ENCODE results near the gene ANKRD31.
"Not testable (repeated sequence)": the region's sequence is repeated elsewhere in the genome, so short reads cannot be mapped to it uniquely, and the experiment has no call there.

ANKRD31 gene

DNA sequence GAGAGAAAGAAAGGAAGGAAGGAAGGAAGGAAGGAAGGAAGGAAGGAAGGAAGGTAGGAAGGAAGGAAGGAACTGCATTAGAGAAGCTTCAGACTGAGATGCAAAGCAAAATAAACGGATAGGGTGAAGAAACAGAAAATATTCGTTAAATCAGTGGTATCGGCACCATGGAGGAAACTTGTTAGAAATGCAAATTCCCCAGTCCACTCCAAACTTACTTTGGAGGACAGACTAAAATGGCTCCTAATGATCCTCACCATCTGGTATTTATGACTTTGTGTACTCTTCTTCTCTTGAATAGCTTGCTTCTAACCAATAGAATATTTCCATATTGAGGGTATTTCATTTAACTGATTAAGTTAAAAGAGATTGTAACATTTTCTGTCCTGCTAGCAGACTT lies 96.4 kb downstream of the ANKRD31 start:
- DNase-seq (ENCODE audit: low read depth) = no peak

DNA sequence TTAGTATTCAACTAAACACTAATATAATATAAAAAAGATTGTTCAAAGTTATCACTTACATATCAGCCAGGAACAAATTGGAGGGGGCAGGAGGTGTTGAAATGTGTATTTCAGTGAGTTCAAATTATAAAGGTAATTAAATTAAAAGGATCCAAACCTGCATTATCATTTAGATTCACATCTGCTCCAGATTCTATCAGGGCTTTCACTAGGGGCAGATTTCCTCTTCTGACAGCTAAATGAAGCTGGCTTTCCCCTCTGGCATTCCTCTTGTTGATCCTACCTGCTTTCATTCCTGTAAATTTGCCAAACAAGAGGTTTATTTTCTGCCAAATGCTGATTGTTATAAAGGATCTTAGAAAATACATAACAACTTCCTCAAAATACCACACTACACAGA lies 98.0 kb downstream of the ANKRD31 start:
- no peak for DNase-seq (ENCODE audit: low read depth)

DNA sequence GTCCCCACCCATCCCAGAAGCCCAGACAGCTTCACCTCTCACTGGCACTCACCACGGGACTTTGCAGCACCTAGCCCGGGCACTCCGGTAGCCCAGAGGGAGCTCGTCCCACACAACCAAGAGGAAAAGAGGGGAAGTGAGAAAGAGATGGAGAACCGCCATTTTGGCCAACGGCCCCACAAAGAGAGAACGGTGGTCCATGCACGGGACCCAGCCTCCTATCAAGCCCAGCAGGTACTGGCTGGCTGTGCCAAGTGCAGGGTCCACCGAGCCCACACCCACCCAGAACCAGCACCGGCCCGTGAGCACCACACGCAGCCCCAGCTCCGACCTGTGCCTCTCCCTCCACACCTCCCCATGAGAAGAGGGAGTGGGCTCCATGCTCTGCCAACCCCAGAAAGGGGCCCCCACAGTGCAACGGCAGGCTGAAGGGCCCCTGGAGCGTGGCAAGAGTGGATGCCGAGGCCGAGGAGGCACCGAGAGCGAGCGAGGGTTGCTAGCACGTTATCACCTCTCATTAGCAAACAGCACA lies 105.8 kb downstream of the ANKRD31 start:
- DNase-seq (ENCODE audit: low read depth) = no peak

DNA sequence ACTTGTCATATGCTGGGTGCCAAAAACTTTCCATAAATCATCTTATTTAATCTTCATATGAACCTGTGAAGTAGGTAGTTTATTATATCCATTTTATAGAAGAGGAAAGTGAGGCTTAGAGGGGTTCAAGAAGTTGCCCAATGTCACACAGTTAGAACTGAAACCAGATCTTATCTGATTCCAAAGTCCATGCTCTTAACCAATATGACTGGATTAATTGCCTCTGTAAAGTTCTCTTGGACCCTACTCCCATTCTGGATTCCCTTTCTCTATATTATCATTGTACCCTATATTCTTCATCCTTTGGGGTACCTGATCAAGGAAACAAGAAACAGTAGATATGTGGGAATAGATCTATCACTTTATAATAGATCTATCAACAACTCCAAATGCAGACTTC lies 119.8 kb downstream of the ANKRD31 start:
- DNase-seq (ENCODE audit: low read depth) = no peak

DNA sequence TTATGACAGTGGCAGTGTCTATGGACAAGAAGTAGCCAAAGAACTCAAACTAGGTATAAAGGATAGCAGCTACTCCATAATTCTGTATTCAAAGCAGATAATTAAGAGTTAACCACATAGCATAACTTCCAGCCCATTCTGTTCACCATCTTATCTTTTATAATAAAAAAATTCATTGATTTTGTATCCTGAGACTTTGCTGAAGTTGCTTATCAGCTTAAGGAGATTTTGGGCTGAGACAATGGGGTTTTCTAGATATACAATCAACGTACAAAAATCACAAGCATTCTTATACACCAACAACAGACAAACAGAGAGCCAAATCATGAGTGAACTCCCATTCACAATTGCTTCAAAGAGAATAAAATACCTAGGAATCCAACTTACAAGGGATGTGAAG lies 122.4 kb downstream of the ANKRD31 start:
- not testable (repeated sequence) for DNase-seq (ENCODE audit: low read depth)

DNA sequence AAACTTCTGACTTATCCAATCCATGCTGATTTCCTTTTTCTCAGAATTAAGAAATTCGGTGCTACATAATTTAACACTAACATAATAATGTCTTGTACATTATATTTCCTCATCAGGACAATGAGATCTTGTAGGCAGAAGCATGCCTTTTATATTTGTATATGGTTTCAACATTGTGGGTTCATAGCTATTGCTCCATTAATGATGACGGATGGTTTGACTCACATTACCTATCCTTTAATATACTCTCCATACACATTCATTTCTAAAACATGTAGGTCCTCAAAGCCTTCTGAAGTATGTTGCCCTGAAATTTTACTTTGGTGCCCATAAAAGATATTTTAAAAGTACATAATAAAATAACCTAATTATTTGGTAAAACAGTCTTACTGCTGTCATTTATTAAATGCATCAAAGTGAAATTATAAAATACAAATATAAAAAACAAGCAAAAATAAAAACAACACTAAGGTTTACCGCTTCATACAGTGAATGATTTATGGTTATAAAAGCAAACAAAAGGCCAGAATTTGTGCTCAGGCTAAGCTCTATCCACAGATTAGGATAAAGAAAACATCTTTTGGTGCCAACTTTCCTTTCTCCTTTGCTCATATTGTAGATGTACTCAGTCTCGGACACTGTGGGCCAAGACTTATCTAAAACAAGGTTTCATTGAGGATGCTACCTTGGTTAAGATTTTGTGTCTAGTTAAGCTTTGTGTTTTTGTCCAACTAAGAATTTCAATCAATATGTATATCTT lies 123.1 kb downstream of the ANKRD31 start:
- no peak for DNase-seq (ENCODE audit: low read depth)

DNA sequence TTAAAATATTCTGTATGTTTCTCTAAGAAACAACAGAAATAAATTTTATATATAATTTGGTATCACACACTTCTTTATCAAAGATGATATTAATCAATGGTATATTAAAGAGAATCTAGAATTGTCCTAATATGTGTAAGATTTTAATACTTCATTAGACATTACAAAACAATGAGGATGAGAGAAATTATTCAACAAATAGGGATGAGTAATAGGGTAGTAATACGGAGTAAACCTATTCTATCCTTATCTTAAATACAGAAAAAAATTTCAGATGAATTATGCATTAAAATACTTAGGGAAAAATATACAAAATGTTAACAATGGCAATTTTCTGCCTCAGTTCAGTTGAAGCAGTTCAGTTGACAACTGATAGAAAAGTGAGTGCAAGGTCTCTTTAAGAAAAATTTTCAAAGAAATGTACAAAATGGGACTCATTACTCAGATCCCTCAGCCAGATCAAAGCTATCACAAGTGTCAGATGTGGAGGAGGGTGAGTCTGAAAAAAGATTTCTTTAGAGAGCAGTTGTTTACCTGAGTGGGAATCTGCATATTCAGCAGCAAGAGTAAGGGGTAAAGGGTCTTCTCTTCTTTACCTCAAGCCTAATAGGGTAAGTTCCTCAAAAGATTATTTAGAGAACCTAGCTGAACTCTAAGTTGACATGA lies 127.6 kb downstream of the ANKRD31 start:
- no peak for DNase-seq (ENCODE audit: low read depth)

DNA sequence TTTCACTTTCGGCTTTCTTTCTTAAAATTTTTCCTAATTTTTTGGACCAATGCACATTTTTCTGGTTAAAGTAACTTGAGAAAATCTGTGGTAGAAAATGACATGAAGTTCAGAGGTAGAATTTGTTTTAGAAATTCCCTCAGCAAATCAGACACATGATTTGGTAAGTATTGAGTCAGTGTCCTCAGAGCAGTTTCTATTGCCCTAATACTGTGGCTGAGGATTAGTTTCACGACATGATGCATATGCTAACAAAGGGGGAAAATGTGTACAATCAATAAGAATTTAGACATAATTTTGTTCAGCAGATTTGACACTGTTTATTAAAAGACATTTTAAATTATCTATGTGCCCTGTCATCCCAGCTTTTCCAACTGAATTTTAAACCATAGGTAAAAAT lies 128.2 kb downstream of the ANKRD31 start:
- DNase-seq (ENCODE audit: low read depth) = no peak

DNA sequence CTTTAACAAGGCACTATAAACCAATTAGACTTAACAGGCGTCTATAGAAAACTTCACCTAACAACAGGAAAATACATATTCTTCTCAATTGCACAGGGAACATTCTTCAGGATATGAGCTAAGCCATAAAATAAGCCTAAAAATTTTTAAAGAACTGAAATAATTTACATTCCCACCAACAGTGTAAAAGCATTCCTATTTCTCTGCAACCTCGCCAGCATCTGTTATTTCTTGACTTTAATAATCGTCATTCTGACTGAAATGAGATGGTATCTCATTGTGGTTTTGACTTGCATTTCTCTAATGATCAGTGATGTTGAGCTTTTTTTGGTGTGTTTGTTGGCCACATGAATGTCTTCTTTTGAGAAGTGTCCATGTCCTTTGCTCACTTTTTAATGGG lies 140.7 kb downstream of the ANKRD31 start:
- DNase-seq (ENCODE audit: low read depth) = not testable (repeated sequence)

DNA sequence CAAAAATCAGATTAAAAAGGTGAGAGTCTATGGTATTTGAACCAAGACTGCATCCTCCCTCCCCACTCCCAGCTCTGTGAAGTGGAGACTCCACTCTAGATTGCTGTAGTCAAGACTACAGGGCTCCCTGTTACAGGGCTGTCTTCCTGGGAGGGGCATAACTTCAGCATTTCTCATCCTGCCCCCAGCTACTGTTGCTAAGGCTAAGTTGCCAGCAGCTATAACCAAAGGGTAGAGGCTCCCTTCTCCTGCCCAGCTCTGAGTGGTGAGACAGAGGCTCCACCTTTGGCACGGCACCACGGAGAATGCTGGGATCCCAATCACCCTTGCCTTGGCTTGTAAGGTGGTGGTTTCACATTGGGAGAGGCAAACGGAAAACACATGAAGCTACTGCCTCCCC lies 145.1 kb downstream of the ANKRD31 start:
- DNase-seq (ENCODE audit: low read depth) = no peak

DNA sequence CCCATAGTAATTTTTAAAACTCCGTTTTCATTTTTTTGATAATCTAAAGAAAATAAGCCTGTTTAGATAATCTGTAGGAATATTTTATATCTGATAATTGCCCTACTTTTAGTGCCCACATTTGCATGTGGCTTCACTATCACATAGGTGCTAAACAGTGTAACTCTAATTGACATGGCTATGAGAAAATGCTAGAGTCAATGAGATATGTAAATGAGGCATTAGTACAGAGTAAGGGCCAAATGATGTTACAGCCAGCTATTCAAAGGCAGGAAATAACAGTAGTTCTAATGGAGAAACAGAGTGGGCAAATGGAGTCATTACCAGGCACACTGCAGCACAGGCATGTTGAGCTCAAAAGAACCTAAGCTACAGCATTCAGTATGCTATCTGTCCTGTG lies 147.0 kb downstream of the ANKRD31 start:
- DNase-seq (ENCODE audit: low read depth) = no peak

DNA sequence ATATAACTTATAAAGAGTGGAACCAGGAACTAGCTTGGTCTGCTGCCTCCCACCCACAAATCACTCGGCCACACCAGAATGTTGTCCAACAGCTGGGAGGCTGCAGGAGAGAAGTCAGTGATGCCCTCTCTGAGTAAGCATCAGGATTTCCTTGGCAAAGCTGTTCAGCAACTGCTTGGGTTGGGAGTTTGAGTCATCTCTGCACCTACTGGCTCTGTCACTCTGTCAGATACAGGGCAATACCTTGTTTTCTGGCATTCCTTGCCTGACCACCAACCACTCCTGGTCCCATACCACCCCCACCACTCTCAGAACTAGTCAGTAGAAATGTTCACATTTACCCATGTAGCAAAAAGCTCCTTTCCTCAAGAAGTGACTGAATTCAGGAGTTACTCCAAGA lies 147.5 kb downstream of the ANKRD31 start:
- no peak for DNase-seq (ENCODE audit: low read depth)

DNA sequence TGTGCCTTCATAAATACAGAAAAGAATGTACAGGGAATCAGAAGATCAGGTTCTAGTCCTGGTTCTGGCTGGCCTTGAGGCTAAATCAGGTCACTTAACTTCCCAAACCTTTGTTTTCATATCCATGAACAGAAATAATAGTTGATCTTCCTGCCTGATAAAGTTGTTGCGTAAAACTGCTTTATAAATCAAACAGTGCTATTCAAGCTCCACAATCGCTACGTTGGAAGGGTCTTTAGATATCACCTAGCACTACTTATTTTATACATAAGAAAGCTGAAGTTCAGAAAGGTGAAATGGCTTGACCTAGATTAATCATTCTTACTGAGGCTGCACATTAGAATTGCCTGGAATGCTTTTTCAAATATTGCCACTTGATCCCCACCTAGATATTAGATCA lies 148.0 kb downstream of the ANKRD31 start:
- no peak for DNase-seq (ENCODE audit: low read depth)

DNA sequence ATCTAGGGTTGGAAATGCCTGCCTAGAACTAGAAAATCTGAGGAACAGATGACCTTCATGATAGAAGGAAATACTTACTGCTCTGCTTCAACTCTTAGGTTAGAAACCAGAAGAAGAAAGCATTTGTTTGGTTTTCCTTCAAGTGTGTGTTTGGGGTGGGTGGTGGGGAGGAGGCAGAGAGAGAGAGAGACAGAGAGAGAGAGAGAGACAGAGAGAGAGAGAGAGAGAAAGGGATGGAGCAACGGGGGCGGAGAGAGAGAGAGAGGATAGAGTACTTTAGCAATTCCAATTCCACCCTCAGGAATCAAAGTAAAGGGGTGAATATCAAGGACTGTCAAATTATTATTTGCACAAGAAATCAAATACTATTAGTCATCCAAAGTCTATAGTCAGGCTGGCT lies 155.2 kb downstream of the ANKRD31 start:
- no peak for DNase-seq (ENCODE audit: low read depth)

DNA sequence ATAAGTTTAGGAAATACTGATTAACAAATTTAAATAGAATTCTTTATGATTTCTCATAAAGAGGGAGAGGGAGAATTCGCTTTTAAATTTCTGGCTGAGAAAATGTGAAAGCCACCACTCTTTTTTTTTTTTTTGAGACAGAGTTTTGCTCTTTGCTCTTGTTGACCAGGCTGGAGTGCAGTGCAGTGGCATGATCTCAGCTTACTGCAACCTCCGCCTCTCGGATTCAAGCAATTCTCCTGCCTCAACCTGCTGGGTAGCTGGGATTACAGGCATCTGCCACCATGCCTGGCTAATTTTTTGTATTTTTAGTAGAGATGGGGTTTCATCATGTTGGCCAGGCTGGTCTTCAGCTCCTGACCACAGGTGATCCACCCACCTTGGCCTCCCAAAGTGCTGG lies 157.3 kb downstream of the ANKRD31 start:
- DNase-seq (ENCODE audit: low read depth) = not testable (repeated sequence)

DNA sequence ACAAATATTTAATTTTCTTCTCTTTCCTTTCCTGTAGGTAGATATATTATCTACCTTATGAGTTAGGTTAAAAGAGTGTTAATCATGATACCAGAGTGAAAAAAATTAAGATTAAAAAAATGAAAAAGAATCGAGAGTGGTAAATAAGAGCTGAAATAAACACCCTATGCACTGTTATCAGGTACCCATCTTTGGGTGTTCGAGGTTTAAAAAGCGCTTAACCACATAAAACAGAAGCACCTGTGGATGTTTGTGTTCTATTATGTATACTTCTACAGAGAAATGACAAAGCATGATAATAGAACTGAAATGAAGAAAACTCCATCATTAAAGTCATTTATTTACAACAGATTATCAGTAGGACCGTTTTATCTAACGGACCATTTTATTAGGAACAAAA lies 158.7 kb downstream of the ANKRD31 start:
- peak; percentile 17 for DNase-seq (ENCODE audit: low read depth)

DNA sequence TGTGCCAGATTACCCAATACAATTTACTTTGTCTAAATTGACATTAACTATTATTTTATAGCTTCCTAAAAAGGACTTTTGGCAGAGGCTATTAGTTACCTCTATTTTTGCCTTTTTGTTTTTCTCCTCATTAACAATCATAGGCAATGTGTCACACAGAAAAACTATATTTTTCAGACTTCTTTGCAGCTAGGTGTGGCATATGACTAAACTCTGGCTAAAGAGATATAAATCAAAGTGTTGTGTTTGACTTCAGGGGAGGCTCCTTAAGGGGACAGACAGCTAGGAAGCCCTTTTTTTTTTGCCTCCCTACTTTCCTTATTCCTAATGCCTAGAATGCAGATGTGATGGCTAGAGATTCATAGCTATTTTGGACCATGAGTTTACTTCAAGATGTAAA lies 164.6 kb downstream of the ANKRD31 start:
- DNase-seq (ENCODE audit: low read depth) = no peak

DNA sequence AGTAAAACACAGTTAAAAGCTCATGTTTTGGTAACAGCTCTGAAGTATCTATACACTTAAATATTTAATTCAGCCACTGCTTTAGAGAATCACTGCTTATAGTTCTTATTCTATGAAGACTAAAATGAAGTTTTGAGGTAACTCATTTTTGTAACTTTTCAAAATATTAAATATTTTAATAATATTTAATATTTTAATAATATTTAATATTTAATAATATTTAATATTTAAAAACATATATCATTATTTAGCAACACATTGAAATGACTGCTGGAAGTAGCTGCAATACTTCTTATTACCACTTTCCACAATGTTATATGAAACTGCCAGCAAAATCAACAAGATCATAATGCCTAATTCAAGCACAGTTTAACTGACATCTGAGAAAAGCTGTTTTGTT lies 165.6 kb downstream of the ANKRD31 start:
- no peak for DNase-seq (ENCODE audit: low read depth)

DNA sequence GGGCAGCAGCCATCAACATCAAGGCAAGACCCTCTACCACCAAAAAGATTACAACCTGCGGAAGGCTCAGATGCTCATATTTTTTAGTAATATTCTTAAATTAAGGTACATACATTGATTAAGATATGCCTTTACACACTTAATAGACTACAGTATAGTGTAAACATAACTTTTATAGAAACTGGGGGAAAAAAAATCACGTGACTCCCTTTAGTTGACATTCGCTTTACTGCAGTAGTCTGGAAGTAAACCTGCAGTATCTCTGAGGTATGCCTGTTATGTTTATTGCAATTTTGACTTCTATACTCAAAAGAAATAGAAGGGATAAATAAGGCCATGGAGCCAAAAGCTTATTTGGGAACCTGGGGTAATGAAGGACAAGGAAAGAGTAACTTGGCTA lies 169.2 kb downstream of the ANKRD31 start:
- DNase-seq (ENCODE audit: low read depth) = no peak

DNA sequence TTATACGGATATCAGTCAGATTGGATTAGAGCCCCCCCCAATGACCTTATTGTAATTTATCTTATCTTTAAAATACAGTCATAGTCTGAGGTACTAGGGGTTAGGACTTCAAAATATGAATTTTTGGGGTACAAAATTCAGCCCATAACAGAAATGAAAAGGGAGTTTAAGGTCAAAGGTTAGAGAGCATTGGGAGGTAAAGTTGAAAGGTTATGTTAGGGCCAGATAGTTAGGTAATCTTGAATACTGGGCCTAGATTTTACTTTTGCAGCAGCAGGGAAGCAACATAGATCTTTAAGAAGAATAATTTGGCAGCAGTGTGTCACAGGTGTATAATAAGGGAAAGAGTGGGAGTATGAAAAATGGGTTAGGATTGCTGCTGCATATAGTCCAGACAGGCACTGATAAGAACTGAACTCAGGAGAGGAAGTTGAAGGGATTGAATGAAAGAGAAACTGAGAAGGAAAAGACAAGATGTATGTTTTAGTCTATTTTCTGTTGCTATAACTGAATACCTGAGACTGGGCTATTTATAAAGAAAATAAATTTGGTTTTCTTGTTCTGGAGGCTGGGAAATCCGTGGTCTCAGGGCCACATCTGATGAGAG lies 173.7 kb downstream of the ANKRD31 start:
- no peak for DNase-seq (ENCODE audit: low read depth)

DNA sequence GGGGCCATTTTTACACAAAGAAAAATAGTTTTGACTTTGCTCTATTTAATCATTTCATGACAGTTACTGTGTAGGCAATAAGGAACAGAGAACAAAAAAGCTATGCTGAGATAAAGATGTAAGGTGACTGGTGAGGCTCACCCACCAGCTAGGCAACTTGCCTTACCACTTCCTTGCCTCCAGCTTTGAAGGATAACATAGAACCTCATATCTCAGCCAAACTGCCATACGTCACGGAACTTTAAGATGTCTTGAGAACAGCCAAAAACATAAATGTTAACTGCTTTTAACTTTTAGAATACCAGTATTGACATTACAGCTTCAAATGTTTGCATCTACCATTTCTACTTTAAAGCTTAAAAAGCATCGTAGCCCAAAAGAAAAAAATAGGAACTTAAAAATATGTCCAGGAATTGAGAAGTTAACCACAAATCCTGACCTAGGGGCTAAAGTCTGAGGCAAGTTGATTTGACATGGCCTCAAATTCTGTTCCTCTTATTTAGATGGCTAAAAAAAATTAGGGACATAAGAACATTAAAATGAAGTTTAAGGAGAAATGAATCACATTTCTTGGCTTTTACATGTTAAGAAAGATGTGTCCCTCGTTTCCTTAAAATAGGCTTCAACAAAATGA lies 176.6 kb downstream of the ANKRD31 start:
- DNase-seq (ENCODE audit: low read depth) = peak; percentile 66

DNA sequence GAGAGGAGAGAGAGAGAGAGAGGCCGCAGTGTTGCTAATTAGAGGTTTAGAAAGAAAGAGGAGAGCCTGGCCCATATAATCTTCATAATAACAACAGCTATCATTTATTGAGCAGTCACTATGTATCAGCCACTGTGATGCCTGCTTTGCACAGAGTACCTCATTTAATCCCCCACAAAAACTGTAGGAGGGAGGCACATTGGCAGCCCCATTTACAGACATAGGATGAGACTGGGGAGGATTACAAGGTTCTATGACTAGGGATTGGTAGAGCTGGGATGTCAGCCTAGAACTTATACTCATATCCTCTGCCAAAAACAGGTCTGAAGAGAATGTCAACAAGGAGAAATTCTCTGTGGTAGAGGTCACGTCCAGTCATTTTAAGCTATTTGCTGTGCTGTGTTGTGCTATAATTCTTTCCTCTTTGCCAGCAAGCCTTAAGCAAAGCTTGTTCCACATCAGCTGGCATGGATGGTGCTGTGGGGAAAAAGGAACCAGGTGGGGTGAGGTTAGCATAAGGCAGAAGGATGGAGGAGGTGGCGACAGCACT lies 177.6 kb downstream of the ANKRD31 start:
- no peak for DNase-seq (ENCODE audit: low read depth)

Data from T follicular helper cell (primary cell).